22Rv1 (cell line): ENCODE measurements around the gene NDRG3.

ENCODE experiments used
- H3K27ac ChIP-seq: fragments of 450-650 bp; 2 replicates; pipeline ENCODE4 v1.5.1; 2017
- CTCF ChIP-seq: fragments of 450-650 bp; IDR thresholded peaks from 2 replicates; pipeline ENCODE4 v1.5.1; 2017; ENCODE audit warnings: mild to moderate bottlenecking
- ZFX ChIP-seq: fragments of 450-650 bp; IDR thresholded peaks from 2 replicates; pipeline ENCODE4 v1.6.1; 2017; ENCODE audit warnings: antibody characterized with exemption, borderline replicate concordance

NDRG3 gene

GRCh38 chr20:36785308-36785707, 39.4 kb upstream of the NDRG3 start:
- TF ChIP-seq ZFX: no peak
- TF ChIP-seq CTCF: no peak
- no peak overlapping the region for H3K27ac ChIP-seq

GRCh38 chr20:36784900-36785299, 39.0 kb upstream of the NDRG3 start:
- no peak for TF ChIP-seq CTCF
- no peak for TF ChIP-seq ZFX

GRCh38 chr20:36784116-36784515, 38.2 kb upstream of the NDRG3 start:
- no peak overlapping the region for H3K27ac ChIP-seq
- no peak for TF ChIP-seq CTCF
- no peak for TF ChIP-seq ZFX

More at GRCh38 chr20:36784900-36785299, 39.0 kb upstream of the NDRG3 start:
- H3K27ac ChIP-seq: no peak overlapping the region

- TF ChIP-seq ZFX (no peak), CTCF (no peak)
Measured at GRCh38 chr20:36779656-36780025, 33.8 kb upstream of the NDRG3 start.

GRCh38 chr20:36778831-36779655, 33.2 kb upstream of the NDRG3 start:
- H3K27ac ChIP-seq: no peak overlapping the region
- TF ChIP-seq CTCF (no peak), ZFX (no peak)

More at GRCh38 chr20:36779656-36780025, 33.8 kb upstream of the NDRG3 start:
- H3K27ac ChIP-seq: no peak overlapping the region

- no peak overlapping the region for H3K27ac ChIP-seq
- TF ChIP-seq ZFX (no peak), CTCF (no peak)
Measured at GRCh38 chr20:36777576-36777975, 31.7 kb upstream of the NDRG3 start.

- TF ChIP-seq CTCF: no peak
- no peak for TF ChIP-seq ZFX
- H3K27ac ChIP-seq: no peak overlapping the region
Measured at GRCh38 chr20:36777167-36777566, 31.3 kb upstream of the NDRG3 start.
